GM19193 (cell line): ENCODE data around the gene GRAMD1A.

Experiments
- POLR2A ChIP-seq: IDR thresholded peaks from 4 replicates; pipeline ENCODE4 v1.6.1; 2011; ENCODE audit not compliant: insufficient read depth, insufficient read length; ENCODE audit errors: extremely low read depth

Gene GRAMD1A

DNA sequence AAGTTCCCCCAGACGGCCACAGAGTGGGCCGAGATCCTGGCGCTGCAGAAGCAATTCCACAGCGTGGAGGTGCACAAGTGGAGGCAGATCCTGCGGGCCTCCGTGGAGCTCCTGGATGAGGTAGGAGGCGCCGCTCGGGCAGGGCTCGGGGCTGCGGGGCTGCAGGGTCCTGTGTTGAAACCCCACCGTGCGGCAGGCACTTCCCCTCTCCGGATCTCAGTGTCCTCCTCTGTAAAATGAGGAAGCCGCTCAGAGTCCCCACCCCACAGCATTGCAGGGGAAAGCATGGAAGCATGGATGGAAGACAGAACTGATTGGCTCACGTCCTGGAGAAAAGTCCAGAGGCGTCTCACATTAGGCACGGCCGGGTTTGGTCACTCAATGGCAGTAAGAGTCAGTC lies 23.3 kb downstream of the GRAMD1A start:
- TF ChIP-seq POLR2A, result no peak

DNA sequence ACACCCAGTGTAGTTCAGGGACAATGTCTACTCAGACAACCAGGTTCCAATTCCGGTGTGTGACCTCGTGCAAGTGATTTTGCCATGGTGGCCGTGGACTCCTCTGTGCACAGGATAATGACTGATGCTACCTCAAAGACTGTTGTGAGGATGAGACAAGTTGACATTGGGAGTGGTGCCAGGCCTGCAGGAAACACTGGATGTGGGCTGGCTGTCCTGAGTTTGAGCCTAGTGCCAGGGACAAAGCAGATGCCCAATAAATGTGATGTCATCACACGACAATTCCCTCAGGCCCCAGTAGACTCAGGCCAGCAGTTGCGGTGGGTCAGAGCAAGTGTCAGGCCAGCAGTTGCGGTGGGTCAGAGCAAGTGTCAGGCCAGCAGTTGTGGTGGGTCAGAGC lies 24.0 kb downstream of the GRAMD1A start:
- TF ChIP-seq POLR2A, result no peak

DNA sequence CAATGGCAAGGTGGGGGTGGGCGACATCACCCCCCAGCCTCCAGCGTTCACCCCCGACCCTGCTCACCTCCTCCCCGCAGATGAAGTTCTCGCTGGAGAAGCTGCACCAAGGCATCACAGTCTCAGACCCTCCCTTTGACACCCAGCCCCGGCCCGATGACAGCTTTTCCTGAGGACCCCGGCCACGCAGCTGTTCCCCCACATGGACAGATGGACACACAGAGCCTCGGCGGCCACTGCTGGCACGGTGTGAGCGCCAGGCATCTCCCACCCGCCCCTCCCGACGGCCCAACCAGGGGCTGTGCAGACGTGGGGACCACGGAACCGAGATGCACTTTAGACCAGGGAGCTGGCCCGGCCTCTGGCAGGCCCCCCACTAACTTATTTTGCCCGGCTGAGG lies 25.8 kb downstream of the GRAMD1A start:
- TF ChIP-seq POLR2A, result no peak

DNA sequence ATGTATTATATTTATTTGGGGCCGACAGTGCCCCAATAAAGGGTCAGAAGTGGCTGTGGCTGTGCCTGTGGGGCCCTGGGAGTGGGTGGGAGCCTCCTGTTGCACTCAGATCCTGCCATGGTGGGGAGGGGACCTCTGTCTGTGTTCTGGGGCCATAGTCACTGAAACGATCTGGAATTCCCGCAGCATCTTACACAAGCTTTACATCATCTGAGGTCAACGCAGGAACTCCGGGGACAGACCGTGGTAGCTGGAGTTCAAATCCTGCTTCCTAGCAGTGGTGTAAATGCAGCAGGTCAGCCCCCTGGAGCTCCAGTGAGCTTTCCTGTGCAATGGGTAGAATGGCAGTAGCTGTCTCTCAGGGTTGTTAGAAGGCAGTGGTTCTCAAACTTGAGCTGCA lies 26.3 kb downstream of the GRAMD1A start:
- TF ChIP-seq POLR2A, result no peak

DNA sequence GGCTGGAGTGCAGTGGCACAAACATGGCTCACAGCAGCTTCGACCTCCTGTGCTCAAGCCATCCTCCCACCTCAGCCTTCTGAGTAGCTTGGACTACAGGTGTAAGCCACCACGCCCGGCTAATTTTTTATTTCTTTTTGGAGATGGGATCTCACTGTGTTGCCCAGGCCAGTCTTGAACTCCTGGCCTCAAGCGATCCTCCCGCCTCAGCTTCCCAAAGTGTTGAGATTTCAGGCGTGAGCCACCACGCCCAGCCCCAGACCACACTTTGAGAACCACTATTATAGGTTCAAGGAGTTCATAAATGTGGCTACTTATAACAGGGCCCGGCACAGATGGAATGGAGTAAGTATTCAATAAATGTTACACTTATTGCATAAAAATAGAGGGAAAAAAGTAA lies 26.9 kb downstream of the GRAMD1A start:
- no peak for TF ChIP-seq POLR2A

DNA sequence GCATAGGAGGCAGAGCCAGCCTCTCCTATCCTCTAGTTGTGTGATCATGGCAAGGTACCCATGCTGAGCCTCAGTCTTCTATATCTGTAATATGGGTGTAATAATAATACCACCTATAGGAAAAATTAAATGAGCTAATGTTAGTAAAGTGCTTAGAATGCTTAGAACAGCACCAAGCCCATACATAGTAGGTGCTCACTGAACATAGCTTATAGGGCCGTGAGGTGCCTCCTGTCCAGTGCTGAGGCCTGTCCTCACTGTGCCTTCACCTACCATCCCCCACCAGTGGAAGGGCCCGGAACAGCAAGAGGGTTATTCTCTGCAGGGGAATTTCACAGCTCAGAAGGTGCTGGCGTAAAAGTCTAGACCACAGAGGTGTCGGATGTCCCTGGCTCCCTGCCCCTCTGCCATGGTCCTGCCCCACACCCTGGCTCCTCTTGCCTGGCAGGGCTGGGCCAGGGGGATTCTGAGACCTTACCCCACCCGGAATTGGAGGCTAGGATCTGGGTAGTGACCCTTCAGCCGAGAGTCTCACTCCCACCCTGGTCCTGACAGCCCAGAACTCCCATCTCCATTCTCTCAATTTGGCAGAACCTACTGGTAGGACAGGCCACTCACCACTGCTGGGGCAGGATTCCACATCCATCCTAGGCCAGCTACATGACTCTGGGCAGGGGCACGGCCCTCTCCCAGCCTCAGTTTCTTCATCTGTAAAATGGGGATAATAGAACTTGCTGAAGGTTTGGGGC lies 27.9 kb downstream of the GRAMD1A start:
- TF ChIP-seq POLR2A, result no peak

DNA sequence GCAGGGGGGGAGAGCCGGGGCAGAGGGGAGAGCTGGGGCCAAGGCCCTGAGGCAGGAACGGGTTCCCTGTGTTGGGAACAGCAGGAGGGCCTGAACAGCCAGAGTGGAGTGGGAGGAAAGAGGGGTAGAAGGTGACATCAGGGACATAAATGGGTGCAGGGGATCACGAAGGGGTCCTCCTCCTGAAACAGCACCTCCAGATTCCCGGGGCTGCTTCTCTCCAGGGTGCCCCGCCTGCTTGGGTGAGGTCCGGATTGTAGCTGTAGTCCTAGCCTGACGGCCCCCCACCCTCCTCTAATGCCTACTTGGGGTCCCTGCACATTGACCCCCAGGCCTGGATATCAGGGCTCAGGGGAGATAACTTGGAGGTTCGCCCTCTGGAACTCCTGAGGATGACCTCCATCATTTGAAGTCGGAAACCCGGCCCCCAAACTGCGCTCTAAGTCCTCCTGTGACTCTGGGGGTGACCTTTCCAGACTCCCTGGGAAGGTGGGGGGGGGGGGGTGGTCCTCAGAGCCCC lies 29.7 kb downstream of the GRAMD1A start:
- no peak for TF ChIP-seq POLR2A

DNA sequence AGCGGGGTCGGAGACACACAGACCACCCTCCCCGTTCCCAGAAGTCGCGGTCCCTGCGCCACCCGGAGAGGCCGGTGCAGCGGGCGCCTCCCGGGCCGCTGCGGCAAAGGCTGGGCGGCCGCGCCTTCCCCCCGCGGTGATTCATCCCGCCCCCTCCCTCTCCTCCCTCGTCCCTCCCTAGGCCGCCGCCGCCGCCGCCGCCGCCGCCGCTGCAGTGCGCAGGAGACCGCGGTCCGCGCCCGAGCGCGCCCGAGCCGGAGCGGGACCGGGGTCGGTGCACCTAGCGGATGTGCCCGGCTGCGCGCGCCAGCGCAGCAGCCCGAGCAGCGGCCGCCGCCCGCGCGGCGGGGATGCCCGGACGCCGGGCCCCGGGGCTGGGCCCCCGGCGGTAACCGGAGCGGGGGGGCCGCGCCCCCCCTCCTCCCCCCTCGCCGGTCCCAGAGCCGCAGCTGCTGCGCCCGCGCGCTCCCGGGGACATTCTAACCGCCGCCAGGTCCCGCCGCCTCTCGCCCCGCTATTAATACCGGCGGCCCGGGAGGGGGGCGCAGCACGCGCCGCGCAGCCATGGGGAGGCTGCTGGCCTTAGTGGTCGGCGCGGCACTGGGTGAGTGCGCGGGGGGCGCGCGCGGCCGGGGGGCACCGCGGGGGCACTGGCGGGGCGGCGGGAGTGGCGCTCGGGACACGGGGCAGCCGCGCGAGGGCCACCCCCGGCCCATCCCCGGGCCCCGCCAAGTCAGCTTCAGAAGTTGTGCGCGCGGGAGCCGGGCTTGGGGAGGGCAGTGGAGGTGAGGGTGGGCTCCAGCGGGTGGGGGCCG lies 30.3 kb downstream of the GRAMD1A start, which contains the start of gene SCN1B:
Gene SCN1B, plus strand, starts transcription at position 214 of the 815 bp plus-strand sequence. Its CDS starts 351 bp downstream, at position 565.
- TF ChIP-seq POLR2A, result no peak

DNA sequence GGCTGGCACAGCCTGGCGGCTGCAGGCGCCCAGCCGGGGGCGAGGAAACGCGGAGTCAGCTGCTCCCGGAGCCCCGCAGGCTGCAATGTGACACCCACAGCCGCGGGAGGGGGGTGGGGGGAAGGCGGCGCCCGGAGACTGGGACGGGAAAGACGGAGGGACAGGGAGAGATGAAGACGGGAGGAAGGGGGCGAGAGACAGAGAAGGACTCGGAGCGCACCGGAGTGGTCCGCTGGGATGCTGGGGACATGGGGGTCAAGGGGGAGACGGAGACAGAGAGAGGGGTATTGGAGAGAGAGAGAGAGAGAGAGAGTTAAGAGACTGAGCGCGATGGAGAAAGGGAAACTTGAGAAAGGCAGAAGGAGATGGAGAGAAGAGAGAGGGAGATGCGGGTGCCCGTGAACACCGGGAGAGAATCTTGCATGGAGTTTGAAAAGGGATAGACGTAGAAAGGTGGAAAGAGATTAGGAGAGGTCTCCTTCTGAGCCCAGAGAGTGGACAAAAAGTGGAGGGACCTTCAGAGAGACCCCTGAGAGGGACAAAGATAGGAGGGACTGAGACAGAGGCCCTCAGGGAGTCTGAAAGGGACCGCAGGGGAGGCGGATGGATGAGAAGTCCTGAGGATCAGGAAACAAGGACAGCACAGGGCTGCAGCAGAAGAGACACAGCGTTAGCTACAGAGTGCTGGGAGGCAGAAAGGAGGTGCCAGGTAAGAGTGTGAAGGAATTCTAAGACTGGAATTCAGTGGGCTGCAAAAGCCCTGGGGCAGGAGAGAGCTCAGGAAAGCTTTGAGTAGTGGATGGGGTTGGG lies 31.2 kb downstream of the GRAMD1A start:
- no peak for TF ChIP-seq POLR2A

DNA sequence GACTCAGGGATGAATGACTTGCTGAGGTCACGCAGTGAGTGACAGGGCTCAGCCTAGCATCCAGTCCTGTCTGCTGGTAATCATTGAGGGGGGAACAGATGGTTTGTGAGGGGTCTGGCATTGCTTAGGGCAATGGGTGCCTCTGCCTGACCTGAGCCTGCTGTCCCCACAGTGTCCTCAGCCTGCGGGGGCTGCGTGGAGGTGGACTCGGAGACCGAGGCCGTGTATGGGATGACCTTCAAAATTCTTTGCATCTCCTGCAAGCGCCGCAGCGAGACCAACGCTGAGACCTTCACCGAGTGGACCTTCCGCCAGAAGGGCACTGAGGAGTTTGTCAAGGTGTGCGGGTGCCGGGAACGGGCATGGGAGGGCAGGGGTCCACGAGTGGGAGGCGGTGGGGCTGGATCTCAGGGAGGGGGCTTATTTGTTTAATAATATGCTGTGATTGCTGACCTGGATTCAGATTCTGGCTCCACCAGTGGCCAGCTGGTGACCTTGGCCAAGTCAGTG lies 32.3 kb downstream of the GRAMD1A start:
- TF ChIP-seq POLR2A, result no peak

DNA sequence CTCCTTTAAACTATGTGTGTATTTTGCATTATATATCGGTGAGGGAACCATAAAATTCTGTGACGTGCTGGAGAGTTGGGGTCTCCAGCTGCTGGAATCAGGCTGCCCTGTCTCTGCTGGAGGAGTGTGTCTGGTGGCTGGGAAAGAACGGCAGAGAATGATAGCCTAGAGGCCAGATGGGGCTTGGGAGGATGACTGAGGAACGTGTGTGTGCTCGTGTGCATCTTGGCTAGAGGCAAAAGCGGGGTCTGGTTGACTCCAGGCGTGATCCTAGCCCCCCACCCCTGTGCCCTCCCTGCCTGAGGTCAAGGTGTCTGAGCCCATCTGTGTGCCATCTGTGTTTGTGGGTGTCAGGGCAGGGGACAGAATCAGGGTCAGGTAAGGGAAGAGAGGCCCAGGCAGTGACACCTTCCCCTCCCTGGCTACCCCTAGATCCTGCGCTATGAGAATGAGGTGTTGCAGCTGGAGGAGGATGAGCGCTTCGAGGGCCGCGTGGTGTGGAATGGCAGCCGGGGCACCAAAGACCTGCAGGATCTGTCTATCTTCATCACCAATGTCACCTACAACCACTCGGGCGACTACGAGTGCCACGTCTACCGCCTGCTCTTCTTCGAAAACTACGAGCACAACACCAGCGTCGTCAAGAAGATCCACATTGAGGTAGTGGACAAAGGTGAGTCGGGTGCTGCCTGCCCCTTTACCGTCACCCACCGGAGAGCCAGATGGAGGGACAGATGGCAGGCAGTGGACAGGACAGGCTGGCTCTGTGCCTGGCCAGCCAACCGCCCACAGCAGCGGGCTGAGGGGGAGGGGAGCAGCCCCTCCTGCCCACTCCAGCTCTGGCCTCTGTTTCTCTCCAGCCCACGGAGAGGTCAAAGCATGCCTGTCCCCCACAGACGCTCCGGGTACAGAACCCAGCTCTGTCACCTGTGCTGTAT lies 33.2 kb downstream of the GRAMD1A start:
- no peak for TF ChIP-seq POLR2A

DNA sequence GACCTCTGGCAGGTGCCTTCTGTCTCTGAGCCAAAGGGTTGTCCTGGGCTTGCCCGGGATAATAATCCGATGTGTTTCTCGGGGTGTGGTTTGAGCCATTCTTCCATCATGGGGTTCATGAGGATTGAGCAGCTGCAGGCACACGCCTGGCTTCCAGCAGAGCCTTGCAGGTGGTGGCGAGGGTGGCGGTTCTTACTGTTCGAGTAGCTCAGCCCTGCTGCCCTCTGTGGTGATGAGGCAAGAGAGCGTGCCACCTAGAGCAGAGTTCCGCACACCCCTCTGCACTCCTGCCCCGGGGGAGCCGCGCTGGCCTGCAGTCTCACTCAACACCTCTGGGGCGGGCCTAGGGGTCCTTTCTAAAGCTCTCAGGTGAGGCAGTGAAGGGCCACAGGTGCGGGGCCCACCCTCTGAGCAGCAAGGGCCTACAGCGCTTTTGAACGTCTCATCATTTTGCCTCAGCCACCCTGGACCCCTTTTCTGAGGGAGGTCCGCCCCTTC lies 33.9 kb downstream of the GRAMD1A start:
- no peak for TF ChIP-seq POLR2A

DNA sequence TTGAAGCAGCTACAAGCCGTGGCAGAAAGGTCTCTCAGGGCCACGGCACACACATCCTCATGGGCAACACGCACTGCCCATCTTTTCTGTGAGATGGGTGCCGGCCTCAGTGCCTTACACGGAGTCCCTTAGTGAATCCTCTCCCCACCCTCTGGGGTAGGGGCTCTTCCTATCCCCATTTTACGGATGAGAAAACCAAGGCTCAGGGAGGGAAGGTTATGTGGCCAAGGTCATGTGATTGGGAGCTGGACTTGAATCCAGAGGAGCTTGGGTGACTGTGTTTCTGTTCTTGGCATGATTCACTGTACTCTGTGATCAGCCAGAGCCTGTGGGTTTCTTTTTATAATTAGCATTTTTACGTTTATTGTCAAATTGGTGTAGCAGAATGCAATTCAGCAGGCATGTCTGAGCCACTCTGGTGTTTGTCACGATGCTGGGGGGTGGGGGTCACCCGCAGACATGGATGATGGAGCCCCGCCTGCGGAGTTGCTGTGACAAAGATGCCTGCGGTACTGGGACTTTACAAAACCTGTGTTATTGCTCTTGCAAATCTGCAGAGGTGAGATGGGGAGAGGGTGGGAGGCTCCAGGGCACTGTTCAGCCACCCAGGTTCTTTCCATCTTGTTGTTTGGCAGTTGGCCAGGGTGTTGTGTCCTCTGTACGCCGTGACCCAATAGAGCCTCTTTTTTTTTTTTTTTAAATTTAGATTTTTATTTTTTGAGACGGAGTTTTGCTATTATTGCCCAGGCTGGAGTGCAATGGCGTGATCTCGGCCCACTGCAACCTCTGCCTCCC lies 34.7 kb downstream of the GRAMD1A start:
- no peak for TF ChIP-seq POLR2A
